Stromal cell of bone marrow (primary cell): ENCODE measurements around the gene CADM1.

Experiments used
- DNase-seq: peaks from one replicate; pipeline ENCODE4 v3.0.0-alpha.2; 2012; ENCODE audit warnings: low read depth

CADM1 gene

DNA sequence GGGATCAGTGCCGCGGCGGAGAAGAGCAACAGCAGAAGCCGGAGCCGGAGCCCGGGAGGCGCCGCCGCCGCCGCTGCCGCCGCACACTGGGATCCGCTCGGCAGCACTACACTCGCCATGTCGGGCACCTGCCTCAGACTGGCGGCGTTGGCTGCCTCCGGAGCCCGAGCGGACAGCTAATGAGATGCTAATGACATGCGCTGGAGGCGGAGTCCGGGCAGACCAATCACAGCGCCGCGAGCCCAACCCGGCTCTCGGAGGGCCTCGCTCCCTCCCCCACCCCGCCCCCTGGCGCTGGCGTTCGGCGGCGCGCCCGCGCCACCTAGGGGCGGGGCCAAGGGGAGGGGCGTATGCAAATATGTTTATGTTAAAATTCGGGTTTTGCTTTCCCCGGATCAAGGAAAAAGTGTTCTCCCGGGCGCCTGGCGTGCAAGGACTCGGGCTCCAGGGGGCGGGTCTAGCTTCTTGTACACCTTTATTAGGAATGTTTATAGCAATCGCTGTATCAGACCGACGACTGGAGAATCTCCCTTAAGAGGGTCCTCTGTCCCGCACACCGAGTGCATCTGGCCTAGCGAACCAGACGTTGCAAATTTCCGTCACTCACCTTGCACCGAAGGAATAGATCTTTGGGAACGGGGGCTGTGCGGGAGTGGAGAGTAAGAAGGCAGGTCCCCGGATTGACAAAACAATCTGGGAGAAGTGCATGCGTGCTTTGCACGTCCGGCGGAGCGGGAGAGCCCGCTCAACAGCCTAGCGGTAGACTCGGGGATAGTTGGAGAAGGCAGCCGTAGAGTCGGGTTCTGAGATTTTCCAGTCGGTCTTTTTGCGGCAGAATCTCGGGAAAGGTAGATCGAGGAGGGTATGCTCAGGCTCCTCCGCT, at the start of gene CADM1:
TSS of gene CADM1 (minus strand) at position 140 of the 883 bp plus-strand sequence.
- DNase-seq = peak; percentile 63

GRCh38 chr11:115552773-115553438, 48.7 kb upstream of the CADM1 start:
- DNase-seq = no peak

DNA sequence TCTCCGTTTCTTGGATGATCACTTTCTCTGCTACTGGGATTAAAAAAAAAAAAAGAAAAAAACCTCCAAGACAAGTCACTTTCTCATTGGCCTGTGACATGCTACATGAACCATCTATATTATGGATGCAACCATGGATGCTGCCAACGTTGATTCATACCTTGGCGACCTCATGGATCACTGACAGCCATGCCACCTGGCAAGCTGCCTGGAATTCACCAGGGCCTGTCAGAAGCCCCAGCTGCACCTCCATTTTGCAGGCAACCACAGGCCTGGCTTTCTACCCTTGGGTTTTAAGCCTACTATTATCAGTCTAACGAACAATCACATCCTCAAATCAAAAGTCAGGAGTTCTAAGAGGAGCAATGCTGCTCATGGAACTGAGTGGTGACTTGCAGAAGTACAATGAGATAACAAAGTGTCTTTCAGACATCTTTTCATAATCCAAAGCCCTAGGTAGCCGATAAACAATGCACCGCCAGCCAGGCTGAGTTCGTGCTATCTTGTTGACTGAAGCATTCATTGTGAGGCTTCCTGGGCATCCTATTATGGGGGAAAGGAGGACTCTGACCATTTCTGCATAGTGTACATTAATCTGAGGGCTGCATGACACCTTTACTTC, 48.0 kb upstream of the CADM1 start:
- no peak for DNase-seq

DNA sequence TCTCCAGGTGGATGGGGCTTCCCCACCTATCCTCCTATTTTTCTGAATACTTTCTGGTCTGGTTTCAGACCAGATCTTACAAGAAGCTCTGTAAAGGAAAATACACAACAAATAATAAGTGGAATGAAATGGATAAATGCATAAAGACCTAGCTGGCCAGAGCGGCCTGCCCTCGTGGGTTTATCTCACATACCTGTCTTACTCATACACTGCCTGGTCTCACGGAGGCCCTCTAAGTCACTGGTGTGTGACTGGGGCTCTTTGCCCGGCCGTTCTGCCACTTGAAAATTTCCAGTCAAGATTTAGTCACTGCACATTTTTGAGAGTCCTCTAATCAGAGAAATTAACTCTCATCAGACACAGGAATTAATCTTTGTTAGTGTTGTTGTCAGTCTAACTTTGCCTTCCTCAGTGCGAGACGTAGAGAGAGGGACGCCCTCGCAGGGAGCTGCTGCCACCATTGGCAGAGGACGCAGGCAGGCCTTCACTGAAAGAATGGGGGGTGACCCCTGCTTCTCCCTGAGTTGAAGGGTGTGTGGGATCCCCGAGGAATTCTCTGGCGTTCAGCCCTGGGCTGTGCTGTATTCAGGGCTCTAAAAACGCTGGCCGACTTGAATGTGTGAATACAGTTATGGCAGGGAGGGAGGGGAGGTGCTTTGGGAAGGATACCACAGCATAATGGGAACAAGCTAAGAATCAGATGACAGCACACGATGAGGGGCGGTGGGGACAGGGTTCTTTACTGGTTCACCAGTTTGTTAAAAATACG, 46.3 kb upstream of the CADM1 start:
- no peak for DNase-seq

- no peak for DNase-seq
These were observed 44.8 kb upstream of the CADM1 start for GRCh38 chr11:115548878-115549528.

DNA sequence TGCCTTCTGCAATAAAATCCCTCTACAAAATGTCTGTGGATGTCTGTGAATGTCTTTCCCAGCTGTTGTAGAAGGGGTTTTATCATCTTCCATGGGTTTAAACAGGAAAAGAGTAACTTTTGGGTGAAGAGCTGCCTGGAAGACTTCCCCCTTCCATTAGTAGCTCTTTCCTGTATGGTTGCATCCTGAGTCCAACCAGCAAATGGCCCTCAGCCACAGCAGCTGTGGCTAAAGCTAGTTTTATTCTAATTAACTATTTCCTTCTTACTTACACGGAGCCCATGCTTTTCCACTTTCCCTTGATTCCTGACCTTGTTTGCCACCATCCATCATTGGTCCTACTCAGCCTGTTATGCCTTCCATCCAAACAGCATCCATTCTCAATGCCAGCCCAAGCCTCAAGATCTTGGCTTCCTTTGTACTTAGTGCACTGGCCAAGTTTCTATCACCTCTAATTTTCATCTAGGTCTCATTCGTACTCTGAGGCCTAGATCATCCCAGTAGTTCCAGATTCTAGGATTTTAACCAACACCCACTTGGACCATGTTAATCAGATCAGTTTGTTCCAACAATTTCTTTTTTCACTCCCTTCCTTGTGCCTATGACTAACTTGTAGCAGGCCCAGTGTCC, 41.5 kb upstream of the CADM1 start:
- no peak for DNase-seq

DNA sequence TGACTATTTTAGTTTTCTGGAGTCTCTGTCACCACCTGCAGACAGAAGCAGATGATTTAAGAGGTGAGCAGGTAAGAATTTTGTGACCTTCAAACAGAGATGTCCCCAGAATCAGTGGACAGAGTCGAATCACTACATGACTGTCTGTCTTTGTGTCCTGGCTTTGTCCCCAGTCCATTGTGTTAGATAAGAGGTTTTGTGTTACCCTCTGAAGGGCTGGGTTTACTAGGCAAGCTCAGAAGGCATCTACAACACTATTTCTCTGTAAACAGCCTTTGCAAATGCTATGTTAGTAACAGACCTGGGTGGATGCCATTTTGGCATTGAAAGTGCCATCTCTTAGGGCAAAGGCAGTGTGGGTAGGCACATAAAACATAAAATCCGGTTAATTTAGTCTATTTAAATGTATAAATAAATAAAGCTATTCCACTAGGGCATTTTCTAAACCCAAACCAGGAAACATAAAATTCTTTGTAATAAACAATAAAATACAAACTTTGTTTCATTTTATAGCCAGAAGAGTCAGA, 40.3 kb upstream of the CADM1 start:
- DNase-seq = no peak

GRCh38 chr11:115541518-115541917, 37.3 kb upstream of the CADM1 start:
- no peak for DNase-seq

GRCh38 chr11:115539844-115540243, 35.6 kb upstream of the CADM1 start:
- DNase-seq = no peak

GRCh38 chr11:115535781-115536180, 31.6 kb upstream of the CADM1 start:
- DNase-seq = no peak

GRCh38 chr11:115530752-115531151, 26.5 kb upstream of the CADM1 start:
- DNase-seq = no peak

DNA sequence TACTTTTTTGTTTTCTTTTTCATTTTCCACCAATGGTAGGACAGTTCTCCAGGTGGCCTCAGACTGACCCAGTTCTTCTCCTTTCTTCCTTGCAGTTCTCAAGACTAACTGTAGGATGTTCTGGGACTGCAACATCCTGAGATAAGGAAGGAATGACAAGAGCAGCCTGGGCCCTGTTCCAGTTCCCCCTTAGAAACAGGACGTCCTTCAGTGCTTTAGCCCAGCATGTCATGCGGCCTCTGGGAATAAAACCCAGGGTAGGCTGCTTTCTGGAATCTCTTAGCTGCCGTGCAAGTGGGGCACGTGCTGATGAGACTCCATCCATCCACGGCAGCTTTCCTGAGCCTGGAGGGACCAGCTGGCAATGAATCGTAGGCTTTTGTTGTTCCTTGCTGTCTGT, 24.0 kb upstream of the CADM1 start:
- no peak for DNase-seq

GRCh38 chr11:115527534-115528125, 23.4 kb upstream of the CADM1 start:
- no peak for DNase-seq

GRCh38 chr11:115525531-115526006, 21.4 kb upstream of the CADM1 start:
- no peak for DNase-seq

DNA sequence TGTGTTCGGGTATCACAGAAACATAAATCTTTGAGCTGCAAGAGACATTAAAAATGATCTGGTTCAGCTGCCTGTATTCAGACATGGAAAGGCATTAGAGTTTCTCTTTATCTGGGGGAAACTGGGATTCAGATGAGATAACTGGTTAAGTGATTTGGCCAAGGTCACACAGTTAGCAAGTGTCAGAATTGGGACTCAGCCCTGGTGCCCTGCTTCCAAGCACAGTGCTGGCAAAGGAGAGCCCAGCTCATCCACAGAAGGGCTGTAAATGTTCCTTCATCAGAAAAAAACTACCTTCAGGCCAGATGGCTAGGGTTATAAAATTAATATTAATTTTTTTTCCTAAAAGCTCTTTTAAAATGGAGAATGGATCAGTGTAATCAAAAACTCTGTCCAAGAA, 20.4 kb upstream of the CADM1 start:
- no peak for DNase-seq

- no peak for DNase-seq
These were observed 19.6 kb upstream of the CADM1 start for GRCh38 chr11:115523727-115524399.

DNA sequence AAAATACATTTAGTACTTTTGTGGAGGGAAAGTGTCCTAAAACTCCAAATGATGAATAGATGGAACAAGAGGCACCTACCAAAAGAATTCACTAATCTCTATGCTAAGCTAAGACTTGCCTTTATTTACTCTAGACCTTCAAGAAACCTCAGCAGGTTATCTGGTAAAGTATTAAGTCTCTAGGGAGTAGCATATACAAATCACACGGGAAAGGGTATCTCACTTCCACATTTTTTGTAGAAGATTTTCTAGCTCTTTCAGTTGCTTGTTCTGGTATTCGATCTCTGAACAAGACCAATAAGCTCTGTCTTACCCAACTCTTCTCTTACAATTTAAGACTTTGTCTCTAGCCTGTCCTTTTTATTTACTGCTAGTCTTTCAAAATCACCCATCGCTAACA, 18.1 kb upstream of the CADM1 start:
- DNase-seq = no peak

- no peak for DNase-seq
These were observed 17.6 kb upstream of the CADM1 start for GRCh38 chr11:115521825-115522224.

DNA sequence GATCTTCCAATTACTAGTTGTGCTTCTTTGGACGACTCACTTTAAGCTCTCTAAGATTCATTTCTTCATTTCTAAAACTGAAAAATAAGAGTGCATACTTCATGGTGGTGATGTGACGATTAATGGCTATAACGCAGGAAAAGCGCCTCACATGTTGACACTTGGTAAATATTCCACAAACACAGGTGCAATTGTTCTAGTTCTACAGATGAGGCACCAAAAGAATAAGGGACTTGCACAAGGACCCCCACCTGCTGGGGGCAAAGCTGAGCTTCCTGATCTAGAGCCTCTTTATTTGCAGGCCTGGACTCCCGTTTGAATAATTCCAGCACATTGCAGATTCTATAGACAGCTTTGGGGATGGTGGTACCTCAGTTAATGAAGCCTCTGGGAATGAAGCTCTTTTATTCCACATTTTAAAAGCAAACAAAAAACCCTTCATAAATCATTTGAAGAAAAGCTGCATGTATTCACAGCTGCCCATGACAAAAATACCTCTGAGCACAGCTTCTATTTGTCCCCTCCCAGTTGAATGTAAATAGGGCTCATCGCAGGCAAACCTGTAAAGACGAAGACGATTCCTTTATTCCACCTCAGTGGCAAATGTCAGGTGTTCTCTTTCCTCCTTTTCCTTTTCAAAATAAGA, 14.9 kb upstream of the CADM1 start:
- DNase-seq = no peak
